ENCODE measurements around the gene ZNF578.
"Not testable (repeated sequence)": the region's sequence is repeated elsewhere in the genome, so short reads cannot be mapped to it uniquely, and the experiment has no call there.

The ZNF578 gene

DNA sequence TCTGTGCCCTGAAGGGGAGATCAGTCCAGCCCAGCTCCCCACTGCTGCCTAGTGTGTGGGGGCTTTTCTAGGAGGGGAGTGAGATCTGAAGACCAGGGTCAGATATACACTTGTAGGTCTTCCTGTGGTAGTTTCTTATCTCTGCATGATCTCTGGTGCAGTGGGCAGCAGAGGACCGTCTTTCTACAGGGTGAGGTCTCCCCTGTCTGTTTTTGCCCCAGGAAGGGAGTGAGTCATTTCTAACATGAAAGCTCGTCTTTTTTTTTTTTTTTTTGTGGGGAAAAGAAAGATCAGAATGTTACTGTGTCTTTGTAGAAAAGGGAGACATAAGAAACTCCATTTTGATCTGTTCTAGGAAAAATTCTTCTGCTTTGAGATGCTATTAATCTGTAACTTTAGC, 65.3 kb downstream of the ZNF578 start:
- DNase-seq, result no peak

DNA sequence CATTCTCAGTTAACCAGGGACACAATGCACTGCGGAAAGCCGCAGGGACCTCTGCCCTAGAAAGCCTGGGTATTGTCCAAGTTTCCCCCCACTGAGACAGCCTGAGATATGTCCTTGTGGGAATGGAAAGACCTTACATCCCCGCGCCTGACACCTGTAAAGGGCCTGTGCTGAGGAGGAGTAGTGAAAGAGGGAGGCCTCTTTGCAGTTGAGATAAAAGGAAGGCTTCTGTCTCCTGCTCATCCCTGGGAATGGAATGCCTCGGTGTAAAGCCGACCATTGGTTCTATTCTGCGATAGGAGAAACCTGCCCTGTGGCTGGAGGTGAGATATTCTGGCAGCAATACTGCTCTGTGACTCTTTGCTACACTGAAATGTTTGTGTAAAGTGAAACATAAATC, 65.8 kb downstream of the ZNF578 start:
- not testable (repeated sequence) for DNase-seq

DNA sequence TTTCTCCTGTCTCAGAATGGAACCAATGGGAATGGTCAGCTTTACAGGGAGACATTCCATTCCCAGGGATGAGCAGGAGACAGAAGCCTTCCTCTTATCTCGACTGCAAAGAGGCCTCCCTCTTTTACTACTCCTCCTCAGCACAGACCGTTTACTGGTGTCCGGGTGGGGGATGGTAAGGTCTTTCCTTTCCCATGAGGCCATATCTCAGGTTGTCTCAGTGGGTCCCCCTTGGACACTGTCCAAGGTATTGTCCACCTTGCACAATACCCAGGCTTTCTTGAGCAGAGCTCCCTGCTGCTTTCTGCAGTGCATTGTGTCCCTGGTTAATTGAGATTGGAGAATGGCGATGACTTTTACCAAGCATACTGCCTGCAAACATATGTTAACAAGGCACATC, 66.7 kb downstream of the ZNF578 start:
- DNase-seq, result no peak

DNA sequence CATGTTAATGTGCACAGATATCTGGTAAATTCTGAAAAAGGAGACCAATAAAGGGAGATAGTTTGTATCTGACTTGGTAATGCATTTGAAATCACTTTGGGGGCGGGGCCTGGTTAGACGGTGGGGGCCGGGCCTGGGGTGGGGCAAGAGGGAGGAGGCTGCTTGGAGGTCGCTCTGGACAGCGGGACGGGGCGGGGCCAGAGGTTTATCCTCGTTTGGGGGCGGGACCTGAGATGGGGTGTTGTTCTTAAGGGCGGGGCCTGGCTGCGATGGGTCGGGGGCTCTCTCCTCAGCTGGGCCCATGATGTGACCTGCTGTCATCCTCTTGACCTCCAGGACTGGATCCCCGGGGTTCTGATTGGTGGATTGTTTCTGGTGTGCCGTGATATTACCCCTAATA, 69.2 kb downstream of the ZNF578 start:
- no peak for DNase-seq

DNA sequence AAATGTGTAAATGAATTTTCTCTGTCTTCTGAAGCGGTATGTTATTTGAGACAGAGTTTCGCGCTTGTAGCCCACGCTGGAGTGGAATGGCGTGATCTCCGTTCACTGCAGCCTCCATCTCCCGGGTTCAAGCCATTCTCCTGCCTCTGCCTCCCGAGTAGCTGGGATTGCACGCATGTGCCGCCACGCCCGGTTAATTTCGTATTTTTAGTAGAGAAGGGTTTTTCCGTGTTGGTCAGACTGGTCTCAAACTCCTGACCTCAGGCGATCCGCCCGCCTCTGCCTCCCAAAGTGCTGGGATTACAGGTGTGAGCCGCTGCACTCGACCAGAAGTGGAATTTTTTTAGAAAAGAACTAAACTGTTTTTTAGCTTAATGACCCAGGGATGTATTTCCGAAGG, 70.7 kb downstream of the ZNF578 start:
- DNase-seq, result no peak

DNA sequence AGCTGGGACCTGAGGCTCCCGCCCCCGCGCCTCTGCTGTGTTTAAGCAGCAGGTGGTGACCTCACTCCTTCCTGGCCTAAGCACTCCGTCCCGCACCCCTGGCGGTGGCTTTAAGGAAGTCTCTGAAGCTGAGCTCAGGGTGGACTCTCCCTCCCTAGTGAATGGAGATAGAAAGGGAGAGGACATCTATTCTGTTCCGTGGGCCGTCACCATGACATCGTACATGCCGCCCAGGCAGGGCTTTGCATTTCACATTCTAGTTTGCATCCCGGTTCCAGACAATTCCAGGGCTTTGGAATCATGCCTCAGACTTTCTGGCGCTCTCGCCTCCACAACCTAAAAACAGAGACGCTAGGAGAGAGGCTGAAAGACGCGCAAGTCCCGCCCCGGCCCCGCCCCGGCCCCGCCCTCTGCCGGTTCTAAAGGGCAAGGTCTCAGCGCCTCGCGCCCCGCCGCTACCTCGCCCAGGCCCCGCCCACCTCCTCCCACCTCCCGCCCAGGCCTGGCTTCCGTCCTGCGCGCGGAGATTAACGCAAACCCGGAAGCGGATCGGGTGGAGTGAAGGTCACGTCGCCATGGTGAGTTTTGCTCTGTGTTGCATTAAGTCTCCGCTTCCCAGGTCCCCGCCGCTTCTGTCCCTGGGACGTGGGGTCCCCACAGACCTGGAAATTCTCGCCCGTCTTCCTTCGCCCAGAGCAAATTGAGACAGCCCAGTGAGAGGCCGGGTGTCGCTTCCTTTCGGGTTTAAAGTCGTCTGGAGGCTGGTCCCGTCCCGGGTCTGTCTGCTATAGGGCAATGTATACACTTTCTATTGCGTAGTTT, 74.0 kb downstream of the ZNF578 start, which contains the start of gene ZNF808:
Gene ZNF808 (plus strand): TSS at position 535 of the 822 bp plus-strand sequence. CDS start 15,617 bp downstream, outside the sequence.
- DNase-seq, result peak; percentile 94

DNA sequence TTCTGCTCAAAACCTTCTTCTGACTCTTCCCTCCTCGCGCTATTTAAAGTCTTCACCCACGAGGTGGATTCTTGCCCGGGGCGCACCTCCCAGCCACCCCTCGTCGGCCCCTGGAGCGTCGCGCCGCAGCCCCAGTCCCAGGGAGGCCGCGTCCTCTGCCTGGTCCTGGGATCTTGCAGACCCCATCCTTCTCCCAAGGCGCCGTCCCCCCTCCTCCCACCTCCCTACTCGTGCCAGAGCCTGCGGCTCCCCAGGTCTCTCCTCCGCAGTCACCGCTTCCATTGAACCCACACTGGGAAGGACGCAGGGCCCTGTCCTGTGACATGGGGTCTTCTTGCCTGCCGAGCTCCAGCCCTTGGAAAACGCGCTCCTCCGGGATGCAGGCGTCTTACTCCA, 74.6 kb downstream of the ZNF578 start:
- DNase-seq, result peak in 1 of 2 donors; percentile 1

DNA sequence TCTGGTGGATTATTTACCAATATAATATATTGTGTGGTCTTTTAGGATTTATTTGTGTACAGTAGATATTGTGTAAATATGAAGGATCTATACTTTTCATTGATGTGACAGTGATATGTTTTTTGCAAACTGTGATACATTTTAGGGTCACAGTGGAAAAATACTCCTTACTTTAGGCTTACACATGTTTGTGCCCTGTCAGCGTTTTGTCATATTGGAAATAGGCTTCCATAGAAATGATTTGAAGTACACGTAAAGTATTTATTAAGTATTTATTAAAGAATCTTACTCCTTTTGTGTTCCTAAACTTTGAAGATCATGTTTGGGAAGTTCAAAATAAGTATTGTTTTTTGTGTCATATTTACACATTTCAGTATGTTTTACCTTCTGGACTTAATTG, 79.1 kb downstream of the ZNF578 start:
- DNase-seq, result no peak

DNA sequence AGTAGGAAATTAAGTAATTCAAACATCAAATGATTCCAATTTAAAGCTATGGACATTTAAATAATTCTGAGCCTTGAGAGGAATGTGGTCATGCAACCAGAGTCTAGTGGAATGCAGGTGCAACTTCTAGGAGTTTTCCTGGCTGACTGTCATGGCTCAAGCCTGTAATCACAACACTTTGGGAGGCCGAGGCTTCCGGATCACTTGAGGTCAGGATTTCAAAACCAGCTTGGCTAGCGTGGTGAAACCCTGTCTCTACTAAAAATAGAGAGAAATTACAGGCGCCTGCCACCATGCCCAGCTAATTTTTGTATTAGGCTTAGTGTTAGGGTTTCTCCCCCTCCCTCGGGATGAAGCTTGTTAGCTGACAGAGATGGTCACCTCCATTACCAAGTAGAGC, 80.5 kb downstream of the ZNF578 start:
- no peak for DNase-seq

DNA sequence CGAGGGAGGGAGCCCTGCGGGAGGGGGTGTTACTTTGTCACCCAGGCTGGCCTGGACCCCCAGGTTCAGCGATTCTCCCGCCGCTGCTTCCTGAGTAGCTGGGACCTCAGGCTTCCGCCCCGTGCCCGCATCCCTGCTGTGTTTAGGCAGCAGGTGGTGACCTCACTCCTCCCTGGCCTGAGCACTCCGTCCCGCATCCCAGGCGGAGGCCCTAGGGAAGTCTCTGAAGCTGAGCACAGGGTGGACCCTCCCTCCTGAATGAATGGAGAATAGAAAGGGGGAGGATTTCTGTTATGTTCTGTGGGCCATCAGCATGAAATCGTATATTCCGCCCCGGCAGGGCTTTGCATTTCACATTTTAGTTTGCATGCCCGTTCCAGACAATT, 82.0 kb downstream of the ZNF578 start:
- DNase-seq, result not testable (repeated sequence)

DNA sequence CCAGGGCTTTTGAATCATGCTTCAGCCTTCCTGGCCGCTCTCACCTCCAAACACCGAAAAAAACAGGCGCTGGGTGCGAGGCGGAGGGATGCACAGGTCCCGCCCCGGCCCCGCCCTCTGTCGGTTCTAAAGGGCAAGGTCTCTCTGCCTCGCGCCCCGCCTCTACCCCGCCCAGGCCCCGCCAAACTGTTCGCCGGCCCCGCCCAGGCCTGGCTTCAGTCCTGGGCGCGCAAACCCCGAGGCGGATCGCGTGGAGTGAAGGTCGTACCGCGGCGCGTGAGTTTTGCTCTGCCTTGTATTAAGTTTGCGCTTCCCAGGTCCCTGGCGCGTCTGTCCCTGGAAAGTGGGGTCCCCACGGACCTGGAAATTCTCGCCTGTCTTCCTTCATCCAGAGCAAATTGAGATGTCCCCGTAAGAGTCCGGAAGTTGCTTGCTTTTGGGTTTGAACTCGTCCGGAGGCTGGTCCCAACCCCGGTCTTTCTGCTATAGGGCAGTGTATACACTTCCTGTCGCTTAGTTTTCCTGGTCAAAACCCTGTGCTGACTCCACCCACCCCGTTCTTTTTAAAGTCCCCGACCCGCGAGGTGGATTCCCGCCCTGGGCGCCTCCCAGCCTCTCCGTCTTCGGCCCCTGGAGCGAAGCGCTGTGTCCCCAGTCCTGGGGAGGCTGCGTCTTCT, 82.6 kb downstream of the ZNF578 start:
- peak; percentile 83 to 90 for DNase-seq

DNA sequence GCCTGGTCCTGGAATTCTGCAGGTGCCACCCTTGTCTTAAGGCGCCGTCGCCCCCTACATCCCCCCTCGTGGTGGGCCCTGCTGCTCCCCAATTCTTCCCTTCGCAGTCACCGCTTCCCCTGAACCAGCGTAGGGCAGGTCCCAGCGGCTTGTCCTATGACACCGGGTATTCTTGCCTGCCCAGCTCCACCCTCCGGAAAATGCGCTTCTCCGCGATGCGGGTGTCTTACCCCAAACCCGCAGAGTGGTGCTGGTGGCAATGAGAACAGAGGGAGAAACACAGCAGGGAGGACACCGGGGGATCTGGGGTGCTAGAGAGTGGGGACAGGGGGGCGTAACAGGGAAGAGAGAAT, 83.1 kb downstream of the ZNF578 start:
- DNase-seq, result peak in 1 of 2 donors; percentile 24

DNA sequence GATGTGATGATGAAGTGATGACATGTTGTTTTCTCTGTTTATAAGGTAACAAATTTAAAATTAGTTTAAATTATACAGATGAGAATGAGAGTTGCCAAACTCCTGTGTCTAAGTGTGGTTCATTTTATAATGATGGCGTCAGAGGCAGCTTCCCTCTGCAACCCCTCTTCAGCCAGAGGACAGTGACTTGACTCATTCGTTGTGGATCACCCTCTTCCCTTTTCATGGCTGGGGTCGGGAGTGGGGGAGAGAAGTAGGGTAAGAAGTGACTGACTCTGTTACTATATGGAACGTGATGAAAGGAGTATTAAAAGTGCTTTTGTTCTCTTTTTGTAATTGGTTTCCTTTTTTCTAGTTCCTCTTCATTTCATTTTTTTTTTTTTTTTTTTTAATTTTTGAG, 85.5 kb downstream of the ZNF578 start:
- not testable (repeated sequence) for DNase-seq

DNA sequence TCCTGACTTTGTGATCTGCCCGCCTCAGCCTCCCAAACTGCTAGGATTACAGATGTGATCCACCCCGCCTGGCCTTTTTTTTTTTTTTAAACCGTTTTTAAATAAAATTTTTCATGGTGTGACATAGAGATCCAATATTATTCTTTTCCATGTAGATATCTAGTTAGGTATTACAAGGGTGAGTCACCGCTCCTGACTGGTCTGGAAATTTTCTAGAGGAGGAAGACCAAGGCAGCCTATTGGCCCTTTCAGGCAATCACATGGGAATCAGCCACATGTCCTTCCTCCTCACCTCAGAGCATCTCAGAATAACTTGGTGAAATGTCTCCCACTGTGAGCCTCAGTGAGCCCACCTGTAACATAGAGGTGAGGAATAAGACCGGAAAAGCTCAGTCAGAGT, 87.8 kb downstream of the ZNF578 start:
- DNase-seq, result not testable (repeated sequence)

DNA sequence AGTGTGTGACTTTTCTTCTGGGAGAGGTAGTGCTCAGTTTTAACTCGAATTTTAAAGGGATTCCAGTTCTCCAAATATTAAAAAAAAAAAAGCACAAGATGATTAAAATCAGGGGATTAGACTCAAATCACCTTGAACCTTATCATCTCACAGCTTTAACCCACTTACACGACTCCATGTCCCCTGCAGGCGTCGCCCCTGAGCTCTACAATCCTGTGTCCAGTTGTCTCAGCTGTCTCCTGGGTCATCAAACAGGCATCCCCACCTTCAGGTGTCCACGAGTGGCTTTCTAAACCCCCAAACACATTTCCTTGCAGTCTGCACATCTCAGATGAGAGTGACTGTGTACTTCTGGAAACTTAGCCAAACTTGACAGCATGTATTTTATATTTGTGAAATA, 88.3 kb downstream of the ZNF578 start:
- no peak for DNase-seq

DNA sequence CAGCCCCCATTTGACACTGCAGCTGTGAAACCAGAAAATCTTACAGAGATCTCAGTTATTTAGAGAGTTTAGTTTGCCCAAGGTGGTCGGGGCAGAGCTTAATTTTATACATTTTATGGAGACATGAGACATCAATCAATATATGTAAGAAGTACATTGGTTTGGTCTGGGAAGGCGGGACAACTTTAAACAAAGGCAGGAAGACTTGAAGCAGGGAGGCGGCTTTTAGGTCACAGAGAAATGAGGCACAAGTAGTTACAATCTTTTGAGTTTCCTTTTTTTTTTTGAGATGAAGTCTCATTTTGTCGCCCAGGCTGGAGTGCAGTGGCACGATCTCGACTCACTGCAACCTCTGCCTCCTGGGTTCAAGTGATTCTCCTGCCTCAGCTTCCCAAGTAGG, 89.2 kb downstream of the ZNF578 start:
- DNase-seq, result not testable (repeated sequence)

DNA sequence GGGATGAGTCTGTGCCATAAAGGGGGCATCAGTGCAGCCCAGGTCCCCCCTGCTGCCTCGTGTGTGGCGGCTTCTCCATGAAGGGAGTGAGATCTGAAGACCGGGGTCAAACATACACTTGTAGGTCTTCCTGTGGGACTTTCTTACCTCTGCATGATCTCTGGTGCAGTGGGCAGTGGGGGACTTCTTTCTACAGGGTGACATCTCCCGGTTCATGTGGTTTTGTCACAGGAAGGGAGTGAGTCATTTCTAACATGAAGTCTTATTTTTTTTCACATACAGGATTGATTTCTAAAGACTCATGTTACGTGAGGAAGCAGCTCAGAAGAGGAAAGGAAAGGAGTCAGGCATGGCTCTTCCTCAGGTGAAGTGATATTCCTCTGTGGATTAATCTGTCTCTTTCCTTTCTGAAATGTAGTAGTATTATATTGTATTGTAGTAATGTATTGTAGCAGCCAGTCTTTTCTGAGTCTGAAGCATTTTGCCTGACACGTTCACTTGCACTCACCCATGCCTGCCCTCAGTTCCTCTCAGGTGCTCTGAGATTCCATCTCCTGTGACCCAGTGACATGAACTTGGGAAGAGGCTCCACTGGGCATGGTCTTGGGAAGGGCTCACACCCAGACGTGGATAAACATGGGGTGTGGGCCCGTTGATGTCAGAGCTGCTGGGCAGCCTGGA, 89.8 kb downstream of the ZNF578 start:
- peak; percentile 6 for DNase-seq

DNA sequence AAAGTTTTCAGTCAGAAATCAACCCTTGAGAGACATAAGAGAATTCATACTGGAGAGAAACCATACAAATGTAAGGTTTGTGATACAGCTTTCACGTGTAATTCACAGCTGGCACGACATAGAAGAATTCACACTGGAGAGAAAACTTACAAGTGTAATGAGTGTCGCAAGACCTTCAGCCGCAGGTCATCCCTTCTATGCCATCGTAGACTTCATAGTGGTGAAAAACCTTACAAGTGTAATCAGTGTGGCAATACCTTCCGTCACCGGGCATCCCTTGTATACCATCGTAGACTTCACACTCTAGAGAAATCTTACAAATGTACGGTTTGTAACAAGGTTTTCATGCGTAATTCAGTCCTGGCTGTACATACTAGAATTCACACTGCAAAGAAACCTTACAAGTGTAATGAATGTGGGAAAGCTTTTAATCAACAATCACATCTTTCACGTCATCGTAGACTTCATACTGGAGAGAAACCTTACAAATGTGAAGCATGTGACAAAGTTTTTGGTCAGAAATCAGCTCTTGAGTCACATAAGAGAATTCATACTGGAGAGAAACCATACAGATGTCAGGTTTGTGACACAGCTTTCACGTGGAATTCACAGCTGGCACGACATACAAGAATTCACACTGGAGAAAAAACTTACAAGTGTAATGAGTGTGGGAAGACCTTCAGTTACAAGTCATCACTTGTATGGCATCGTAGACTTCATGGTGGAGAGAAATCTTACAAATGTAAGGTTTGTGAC, 101.0 kb downstream of the ZNF578 start:
- no peak for DNase-seq

DNA sequence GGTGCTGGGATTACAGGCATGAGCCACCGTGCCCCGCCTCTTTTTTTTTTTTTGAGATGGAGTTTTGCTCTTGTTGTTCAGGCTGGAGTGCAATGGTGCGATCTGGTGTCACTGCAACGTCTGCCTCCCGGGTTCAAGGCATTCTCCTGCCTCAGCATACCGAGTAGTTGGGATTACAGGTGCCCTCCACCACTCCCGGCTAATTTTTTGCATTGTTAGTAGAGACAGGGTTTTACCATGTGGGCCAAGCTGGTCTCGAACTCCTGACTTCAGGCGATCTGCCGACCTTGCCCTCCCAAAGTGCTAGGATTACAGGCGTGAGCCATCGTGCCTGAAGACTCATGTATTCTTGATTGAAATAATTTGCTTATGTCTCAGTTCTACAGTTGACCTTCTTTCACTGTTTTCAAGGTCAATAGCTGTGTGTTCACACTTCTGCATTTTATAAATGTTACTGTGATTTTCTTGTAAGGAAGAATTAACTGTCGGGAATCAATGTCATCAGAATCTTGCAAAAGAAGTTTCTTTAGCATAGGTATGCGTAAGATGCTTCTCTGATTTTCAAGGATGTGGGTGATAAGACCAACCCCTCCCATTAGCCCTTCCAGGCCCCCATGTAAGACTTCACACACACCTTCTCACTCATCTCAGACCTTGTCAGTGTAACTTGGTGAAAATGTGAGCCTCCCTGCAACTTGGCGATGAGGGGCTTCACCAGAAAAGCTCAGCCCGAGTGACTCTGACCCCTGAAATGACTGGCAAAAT, 104.1 kb downstream of the ZNF578 start:
- no peak for DNase-seq

DNA sequence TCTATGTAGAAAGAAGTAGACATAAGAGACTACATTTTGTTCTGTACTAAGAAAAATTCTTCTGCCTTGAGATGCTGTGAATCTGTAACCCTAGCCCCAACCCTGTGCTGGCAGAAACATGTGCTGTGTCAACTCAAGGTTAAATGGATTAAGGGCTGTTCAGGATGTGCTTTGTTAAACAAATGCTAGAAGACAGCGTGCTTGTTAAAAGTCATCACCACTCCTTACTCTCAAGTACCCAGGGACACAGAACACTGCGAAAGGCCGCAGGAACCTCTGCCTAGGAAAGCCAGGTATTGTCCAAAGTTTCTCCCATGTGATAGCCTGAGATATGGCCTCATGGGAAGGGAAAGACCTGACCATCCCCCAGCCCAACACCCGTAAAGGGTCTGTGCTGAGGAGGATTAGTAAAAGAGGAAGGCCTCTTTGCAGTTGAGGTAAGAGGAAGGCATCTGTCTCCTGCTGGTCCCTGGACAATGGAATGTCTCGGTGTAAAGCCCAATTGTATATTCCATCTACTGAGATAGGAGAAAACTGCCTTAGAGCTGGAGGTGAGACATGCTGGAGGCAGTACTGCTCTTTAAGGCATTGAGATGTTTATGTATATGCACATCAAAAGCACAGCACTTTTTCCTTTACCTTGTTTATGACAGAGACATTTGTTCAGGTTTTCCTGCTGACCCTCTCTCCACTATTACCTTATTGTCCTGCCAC, 105.5 kb downstream of the ZNF578 start:
- DNase-seq, result not testable (repeated sequence)

DNA sequence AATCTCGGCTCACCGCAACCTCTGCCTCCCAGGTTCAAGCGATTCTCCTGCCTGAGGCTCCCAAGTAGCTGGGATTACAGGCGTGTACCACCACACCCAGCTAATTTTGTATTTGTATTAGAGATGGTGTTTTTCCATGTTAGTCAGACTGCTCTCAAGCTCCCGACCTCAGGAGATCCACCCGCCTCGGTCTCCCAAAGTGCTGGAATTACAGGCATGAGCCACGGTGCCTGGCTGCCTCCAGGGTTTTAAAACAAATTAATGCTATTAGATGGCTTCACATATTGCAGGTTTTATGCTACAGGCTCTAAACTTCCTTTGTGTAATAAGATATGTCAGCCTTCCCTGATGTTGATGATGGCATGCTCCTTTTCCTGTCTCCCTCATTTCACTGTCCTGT, 108.3 kb downstream of the ZNF578 start:
- not testable (repeated sequence) for DNase-seq
